A673 (cell line): Measurements from ENCODE around the gene ANGPTL2. TPM values are rescaled to one million over a fixed set of nuclear protein-coding genes. Genes with fewer than 3 reads are reported as not detected.

Experiments used
- BruUV-seq: library from RNA; stranded (reverse); fragments of 400-500 nt; replicated peaks from 2 replicates; lab custom pipeline; 2021; lab: Mats Ljungman, UMichigan
- CTCF ChIA-PET: fragments of 300-600 bp; sonication (Branson Sonifier 250); formaldehyde crosslinking; loops from one replicate; lab custom pipeline; 2022; ENCODE audit warnings: antibody characterized with exemption; lab: Charles Lee
- POLR2A ChIA-PET: fragments of 300-600 bp; sonication (Branson Sonifier 250); formaldehyde crosslinking; loops from one replicate; lab custom pipeline; 2022; ENCODE audit warnings: antibody characterized with exemption; ENCODE audit not compliant: low non-redundant PET; lab: Charles Lee
- DNase-seq: peaks from one replicate; pipeline ENCODE4 v3.0.0-alpha.2; 2015; ENCODE audit warnings: low spot score
- H3K27ac ChIP-seq: fragments of 200-600 bp; sonication (generic); 2 replicates; pipeline ENCODE4 v1.5.1; 2016; ENCODE audit warnings: mixed run types, low read depth, mild to moderate bottlenecking, mixed read lengths, antibody characterized with exemption, low read length; ENCODE audit not compliant: poor library complexity, severe bottlenecking
- H3K27me3 ChIP-seq: fragments of 200-600 bp; sonication (generic); replicated peaks from 2 replicates; pipeline ENCODE4 v1.6.1; 2017; ENCODE audit warnings: mixed run types, low read depth, mild to moderate bottlenecking, mixed read lengths, antibody characterized with exemption, low read length; ENCODE audit not compliant: insufficient read depth, poor library complexity
- H3K36me3 ChIP-seq: fragments of 200-600 bp; sonication (generic); 2 replicates; pipeline ENCODE4 v1.6.1; 2016; ENCODE audit warnings: mixed run types, mild to moderate bottlenecking, mixed read lengths, antibody characterized with exemption, low read length; ENCODE audit not compliant: insufficient read depth, poor library complexity, severe bottlenecking
- H3K4me1 ChIP-seq: fragments of 200-600 bp; sonication (generic); 2 replicates; pipeline ENCODE4 v1.6.1; 2017; ENCODE audit warnings: mixed run types, mild to moderate bottlenecking, mixed read lengths, antibody characterized with exemption, low read length; ENCODE audit not compliant: insufficient read depth, poor library complexity, severe bottlenecking
- H3K4me3 ChIP-seq: fragments of 200-600 bp; sonication (generic); 2 replicates; pipeline ENCODE4 v1.5.1; 2016; ENCODE audit warnings: low read depth, mixed run types, mild to moderate bottlenecking, mixed read lengths, low read length; ENCODE audit not compliant: poor library complexity, severe bottlenecking
- H3K9me3 ChIP-seq: fragments of 200-600 bp; sonication (generic); 2 replicates; pipeline ENCODE4 v1.6.1; 2016; ENCODE audit warnings: mixed run types, low read depth, mild to moderate bottlenecking, mixed read lengths, antibody characterized with exemption, low read length; ENCODE audit not compliant: poor library complexity, severe bottlenecking
- CTCF ChIP-seq: fragments of 300-800, 200-600 bp; sonication (generic); conservative IDR thresholded peaks from 2 replicates; pipeline ENCODE4 v1.5.1; 2017; ENCODE audit warnings: low read depth, mild to moderate bottlenecking, antibody characterized with exemption, low read length, moderate library complexity, mixed read lengths
- EZH2 ChIP-seq: fragments of 200-600 bp; sonication (generic); IDR thresholded peaks from 2 replicates; pipeline ENCODE4 v1.6.1; 2017; ENCODE audit warnings: borderline replicate concordance, low read depth, mild to moderate bottlenecking, mixed read lengths, antibody characterized with exemption, low read length; ENCODE audit not compliant: poor library complexity, severe bottlenecking
- intact Hi-C: fragments of 100-400 bp; cut with micrococcal nuclease; formaldehyde crosslinking; loops from one replicate; pipeline ENCODE4 v1.10.0; 2022; ENCODE audit not compliant: unreplicated experiment
- total RNA-seq: library from RNA; stranded (reverse); gene quantifications from 2 replicates; pipeline ENCODE4 v1.2.3, GENCODE V29; 2021

The ANGPTL2 gene
- total RNA-seq, 1 experiment from 2014 or later, result 2.5 TPM

- POLR2A ChIA-PET, result no interaction called here
- no TSS peak for BruUV-seq
- H3K36me3 ChIP-seq, result no peaks in the 10 kb centered on the region
- H3K9me3 ChIP-seq, result no peaks in the 10 kb centered on the region
- H3K27me3 ChIP-seq, result no peaks in the 10 kb centered on the region
- CTCF ChIA-PET, result no interaction called here
- intact Hi-C loops, result no loop called here
- TF ChIP-seq CTCF, result no peak
- DNase-seq, result no peak
- no peak overlapping the region for H3K27ac ChIP-seq
- H3K4me1 ChIP-seq, result no peaks in the 10 kb centered on the region
- H3K4me3 ChIP-seq, result no peak overlapping the region
Measured at GRCh38 chr9:127140842-127141675, 18.6 kb upstream of the ANGPTL2 start.

GRCh38 chr9:127140181-127140580 lies 17.7 kb upstream of the ANGPTL2 start:
- H3K4me1 ChIP-seq, result no peaks in the 10 kb centered on the region
- POLR2A ChIA-PET, result no interaction called here
- no peak for DNase-seq
- H3K9me3 ChIP-seq, result no peaks in the 10 kb centered on the region
- no peak overlapping the region for H3K27ac ChIP-seq
- no peaks in the 10 kb centered on the region for H3K27me3 ChIP-seq
- intact Hi-C loops, result no loop called here
- TF ChIP-seq EZH2, result no peak
- no peaks in the 10 kb centered on the region for H3K36me3 ChIP-seq
- H3K4me3 ChIP-seq, result no peak overlapping the region
- CTCF ChIA-PET, result no interaction called here
- BruUV-seq, result no TSS peak

GRCh38 chr9:127139775-127140174 lies 17.3 kb upstream of the ANGPTL2 start:
- ChIA-PET CTCF (no interaction called here), POLR2A (no interaction called here)
- no peak for DNase-seq
- Histone ChIP-seq H3K4me3 (no peak overlapping the region), H3K9me3 (no peaks in the 10 kb centered on the region), H3K27me3 (no peaks in the 10 kb centered on the region), H3K27ac (no peak overlapping the region), H3K36me3 (no peaks in the 10 kb centered on the region), H3K4me1 (no peaks in the 10 kb centered on the region)
- no peak for TF ChIP-seq CTCF
- TF ChIP-seq EZH2, result no peak
- no TSS peak for BruUV-seq
- intact Hi-C loops, result no loop called here
